CD4-positive, alpha-beta T cell treated with Interleukin-1 beta for 1 hour (primary cell): ENCODE results near the gene KCNA5.

Experiments used
- DNase-seq, 2 donors: peaks; one replicate each; pipeline ENCODE4 v3.0.0-alpha.2; 2020 to 2022

The KCNA5 gene

GRCh38 chr12:5030066-5030465 is 13.6 kb upstream of the KCNA5 start:
- no peak for DNase-seq

DNA sequence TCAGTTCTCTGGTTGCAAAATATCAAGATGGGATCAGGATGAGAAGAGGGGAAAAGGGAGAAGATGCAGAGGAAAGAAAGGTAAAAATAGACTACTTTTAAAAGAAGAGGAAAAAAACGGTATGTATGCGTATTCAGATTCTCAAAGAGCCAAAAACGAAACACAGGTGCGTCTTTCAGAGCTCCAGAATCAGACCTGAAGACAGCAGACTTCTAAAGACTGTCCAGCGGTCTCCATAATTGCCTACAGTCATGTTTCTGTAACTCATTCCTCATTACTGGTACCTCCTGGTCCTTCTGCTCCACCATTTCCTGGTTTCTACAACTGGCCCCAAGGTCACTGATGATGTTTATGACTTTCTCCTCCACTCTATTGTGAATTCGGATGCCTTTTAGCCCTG is 12.4 kb upstream of the KCNA5 start:
- DNase-seq: no peak

- no peak for DNase-seq
Observed at GRCh38 chr12:5031958-5032357, 11.7 kb upstream of the KCNA5 start.

- DNase-seq: no peak
Observed at GRCh38 chr12:5032821-5033220, 10.9 kb upstream of the KCNA5 start.

DNA sequence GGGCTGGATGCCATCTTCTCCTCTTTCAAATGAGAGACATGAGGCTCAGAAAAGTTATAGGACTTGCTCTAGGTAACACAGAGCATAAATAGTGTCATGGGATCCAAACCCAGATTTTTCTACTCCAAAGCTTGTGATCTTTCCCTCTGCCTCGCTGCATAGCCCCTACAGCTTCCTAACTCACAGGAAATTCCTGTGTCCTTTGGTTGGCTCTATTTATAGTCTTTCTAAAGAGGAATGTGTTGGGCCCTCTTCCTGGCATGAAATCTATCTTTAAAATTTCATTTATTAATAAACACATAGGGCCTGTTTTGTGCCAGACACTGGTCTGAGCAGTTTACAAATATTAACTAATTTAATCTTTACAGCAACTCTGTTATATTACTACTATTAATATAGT is 9.8 kb upstream of the KCNA5 start:
- DNase-seq: no peak

GRCh38 chr12:5034603-5035002 is 9.1 kb upstream of the KCNA5 start:
- no peak for DNase-seq

- DNase-seq: no peak
Observed at GRCh38 chr12:5035618-5036017, 8.1 kb upstream of the KCNA5 start.

- no peak for DNase-seq
Observed at GRCh38 chr12:5036031-5036430, 7.6 kb upstream of the KCNA5 start.

GRCh38 chr12:5037795-5038357 is 5.8 kb upstream of the KCNA5 start:
- no peak for DNase-seq

DNA sequence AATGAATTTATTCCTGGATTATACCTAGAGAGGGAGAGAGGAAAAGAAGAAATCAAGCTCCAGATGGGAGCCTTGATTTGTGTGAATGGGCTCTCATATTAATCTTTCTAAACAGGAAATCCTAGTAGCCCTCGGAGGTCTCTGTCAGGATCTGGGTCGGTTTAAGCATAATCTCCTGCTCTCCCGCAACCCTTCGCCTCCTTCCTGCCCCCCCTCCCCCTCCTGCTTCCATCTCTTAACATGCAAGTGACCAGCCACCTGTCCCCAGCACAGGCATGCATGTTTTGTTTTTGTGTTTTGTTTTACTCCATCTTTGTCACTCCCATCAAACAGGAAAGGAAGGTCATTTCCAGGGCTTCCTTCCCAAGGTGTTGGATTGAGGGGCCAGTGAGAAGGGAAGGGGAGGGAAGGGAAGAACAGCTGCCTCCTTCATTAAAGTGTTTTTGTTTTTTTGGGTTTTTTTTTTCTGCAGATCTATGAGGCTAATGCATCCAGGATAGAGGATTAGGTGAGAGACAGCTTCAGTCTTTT is 4.8 kb upstream of the KCNA5 start:
- no peak for DNase-seq

GRCh38 chr12:5039815-5040214 is 3.9 kb upstream of the KCNA5 start:
- DNase-seq: no peak

GRCh38 chr12:5040368-5040767 is 3.3 kb upstream of the KCNA5 start:
- no peak for DNase-seq

DNA sequence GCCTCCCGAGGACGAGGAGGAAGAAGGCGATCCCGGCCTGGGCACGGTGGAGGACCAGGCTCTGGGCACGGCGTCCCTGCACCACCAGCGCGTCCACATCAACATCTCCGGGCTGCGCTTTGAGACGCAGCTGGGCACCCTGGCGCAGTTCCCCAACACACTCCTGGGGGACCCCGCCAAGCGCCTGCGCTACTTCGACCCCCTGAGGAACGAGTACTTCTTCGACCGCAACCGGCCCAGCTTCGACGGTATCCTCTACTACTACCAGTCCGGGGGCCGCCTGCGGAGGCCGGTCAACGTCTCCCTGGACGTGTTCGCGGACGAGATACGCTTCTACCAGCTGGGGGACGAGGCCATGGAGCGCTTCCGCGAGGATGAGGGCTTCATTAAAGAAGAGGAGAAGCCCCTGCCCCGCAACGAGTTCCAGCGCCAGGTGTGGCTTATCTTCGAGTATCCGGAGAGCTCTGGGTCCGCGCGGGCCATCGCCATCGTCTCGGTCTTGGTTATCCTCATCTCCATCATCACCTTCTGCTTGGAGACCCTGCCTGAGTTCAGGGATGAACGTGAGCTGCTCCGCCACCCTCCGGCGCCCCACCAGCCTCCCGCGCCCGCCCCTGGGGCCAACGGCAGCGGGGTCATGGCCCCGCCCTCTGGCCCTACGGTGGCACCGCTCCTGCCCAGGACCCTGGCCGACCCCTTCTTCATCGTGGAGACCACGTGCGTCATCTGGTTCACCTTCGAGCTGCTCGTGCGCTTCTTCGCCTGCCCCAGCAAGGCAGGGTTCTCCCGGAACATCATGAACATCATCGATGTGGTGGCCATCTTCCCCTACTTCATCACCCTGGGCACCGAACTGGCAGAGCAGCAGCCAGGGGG is 979 bp downstream of the KCNA5 start:
- DNase-seq: no peak

DNA sequence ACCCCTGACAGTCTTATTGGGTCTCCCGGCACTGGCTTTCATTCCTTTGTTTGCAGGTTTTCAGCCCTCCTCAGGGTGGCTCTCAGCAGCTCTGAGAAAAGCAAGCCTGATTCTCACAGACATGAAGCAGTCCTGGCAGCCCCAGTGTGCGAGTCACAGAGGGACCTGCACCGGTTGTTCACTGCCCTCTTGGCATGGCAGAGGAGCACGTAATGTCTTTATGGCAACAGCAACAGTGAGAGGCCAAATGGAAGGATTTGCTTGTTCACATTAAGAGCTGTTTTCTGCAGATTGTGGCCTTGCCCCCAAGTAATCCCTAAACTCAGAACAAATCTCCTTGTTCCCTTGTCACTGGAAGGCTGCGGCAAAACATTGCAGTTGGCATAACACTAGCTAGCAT is 3.4 kb downstream of the KCNA5 start:
- DNase-seq: no peak

DNA sequence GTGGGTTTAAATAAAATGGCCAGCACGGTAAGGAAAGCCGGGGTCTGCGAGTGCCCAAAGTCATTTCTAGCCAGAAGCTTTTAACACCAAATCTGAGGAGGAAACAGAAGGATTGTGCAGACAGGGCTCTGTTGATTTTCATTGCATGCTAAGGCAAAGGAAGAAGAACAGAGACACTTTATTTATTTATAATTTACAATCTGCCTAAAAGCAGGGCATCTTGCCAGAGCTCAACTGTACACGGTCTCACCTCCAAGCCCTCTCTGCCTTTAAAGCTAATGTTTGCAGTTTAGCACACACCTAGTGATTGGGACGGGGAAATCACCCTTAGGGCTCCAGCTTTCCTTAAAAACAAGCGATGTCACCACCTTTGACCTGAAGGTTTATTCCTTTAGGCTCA is 4.0 kb downstream of the KCNA5 start:
- DNase-seq: no peak

DNA sequence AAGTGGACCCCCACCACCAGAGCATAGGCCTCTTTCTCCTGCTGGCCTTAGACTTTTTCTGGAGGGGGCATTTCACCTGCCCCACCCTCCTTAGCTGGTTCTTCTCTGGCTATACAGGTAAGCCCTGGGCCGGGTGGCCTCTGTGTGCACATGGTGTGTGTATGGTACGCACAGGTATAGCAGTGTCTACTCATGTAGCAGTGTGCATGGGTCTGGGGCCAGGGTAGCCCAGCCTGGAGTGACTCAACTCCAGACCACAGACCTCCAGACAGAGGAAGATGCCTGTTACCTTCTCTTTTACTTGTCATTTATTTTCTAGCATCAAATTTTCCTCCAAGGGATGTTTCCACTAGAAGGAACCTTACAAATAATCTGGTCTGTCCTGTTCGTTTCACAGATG is 6.9 kb downstream of the KCNA5 start:
- no peak for DNase-seq

DNA sequence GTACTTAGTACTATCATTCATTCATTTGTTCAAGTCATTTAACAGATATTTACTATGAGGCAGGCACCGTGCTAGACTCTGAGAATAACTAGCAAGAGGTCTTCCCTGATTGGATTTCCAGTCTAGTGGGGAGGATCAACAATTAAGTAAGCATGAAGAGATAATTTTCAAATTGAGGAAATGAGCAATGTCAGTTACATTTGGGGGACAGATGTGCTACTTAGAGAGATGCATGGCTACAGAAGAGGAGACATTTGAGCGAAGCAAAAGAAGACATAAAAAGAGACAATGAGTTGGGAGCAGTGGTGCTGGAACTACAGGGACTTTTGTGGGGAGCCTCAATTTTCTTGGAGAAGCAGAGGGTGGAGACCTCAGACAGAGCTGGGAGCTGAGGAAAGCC is 7.7 kb downstream of the KCNA5 start:
- no peak for DNase-seq

DNA sequence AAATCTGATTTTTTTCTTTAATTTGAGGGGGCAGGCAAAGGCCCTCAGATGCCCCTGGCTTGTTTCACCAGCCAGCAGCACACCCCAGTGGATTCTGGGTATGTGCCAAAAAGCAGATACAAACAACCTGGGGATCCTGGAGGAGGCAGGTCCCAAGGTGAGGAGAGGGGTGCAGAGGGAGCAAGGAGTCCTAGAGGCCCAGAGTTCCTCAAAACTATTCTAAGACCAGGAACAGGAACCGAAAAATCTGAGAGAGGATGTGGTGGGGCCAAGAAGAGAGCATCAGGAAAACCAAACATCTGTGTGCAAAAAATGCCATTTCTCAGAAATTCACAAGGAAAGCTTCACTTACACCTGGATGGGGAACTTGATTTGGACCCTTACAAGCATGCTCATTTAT is 8.2 kb downstream of the KCNA5 start:
- no peak for DNase-seq

DNA sequence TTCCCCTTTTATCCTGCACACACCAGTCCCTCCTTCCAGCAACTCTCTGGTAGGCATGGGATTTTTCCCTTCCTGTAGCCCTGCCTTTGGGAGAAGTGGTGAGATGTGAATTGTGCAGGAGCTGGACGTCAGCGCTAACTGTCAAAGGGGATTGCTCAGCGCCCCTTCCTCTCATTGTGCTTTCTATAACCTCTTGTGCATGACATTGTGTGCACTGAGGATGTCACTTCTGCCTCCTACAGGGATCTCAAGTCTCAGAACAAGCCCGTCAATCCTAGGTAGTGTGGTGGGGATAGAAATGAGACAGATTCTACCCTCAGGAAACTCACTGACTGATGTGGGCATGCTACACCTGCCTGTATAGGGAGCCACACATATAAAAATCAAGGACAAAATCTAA is 8.7 kb downstream of the KCNA5 start:
- no peak for DNase-seq

DNA sequence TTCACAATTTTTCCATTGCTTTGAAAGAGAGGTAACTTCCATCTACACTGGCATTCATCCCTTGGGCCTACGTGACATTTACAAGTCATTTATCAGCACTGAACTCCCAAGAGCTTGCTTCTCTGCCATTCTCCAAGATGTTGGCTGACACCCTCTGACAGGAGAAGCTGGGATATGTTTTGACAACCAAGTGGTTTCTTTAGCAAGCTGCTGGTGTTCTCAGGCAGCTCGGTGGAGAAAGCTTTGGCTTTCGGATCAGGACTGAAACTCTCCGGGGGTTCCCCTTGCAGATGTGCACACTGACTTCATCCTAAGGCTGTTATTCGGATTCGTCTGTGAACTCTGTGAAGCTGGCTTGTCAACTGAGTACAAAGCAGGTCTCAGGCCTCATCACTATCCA is 15.7 kb downstream of the KCNA5 start:
- no peak for DNase-seq

- DNase-seq: no peak
Observed at GRCh38 chr12:5060958-5061357, 17.3 kb downstream of the KCNA5 start.

- no peak for DNase-seq
Observed at GRCh38 chr12:5063149-5063548, 19.5 kb downstream of the KCNA5 start.

DNA sequence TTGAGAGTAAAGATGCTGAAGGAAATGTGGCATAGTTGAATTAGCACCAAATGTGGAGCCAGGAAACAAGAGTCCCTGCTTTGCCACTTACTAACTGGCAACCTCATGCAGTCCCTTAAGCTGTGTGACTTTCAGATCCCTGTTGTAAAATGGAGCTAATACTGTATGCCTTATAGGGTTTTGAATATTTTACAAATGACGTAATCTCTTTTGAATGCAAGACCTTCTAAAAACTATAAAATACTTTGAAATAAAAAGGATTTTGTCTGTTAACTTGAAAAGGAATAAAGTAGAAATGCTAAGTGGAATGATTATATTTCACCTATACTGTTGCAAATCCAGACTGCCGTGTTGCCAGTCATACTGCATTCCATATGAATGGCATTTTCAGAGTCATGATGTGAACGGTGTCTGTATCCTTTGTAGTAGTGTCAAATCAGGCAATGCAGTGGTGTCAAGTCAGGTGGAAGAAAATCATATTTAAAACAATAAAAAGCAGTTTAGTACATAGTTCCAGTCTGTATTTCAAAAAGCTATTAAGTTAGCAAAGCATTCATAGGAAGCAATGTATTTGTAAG is 21.3 kb downstream of the KCNA5 start:
- DNase-seq: no peak

- no peak for DNase-seq
Observed at GRCh38 chr12:5066251-5066650, 22.6 kb downstream of the KCNA5 start.
